Endodermal cell (in vitro differentiated cells): ENCODE data around the gene AGRN. TPM values are rescaled to one million over a fixed set of nuclear protein-coding genes. Genes with fewer than 3 reads are reported as not detected.

ENCODE experiments used
- DNase-seq: peaks from one replicate; pipeline ENCODE4 v3.0.0-alpha.2; 2017
- H3K27ac ChIP-seq: 2 replicates; pipeline ENCODE4 v1.5.1; 2013; ENCODE audit warnings: mild to moderate bottlenecking, low read depth, low read length, moderate library complexity
- H3K27me3 ChIP-seq: 2 replicates; pipeline ENCODE4 v1.6.1; 2013; ENCODE audit warnings: mild to moderate bottlenecking, low read length, moderate library complexity; ENCODE audit not compliant: insufficient read depth, control insufficient read depth, poor library complexity, severe bottlenecking
- H3K36me3 ChIP-seq: 2 replicates; pipeline ENCODE4 v1.7.0; 2013; ENCODE audit warnings: mild to moderate bottlenecking, low read length, moderate library complexity; ENCODE audit not compliant: control insufficient read depth, insufficient read depth
- H3K4me1 ChIP-seq: one replicate; pipeline ENCODE4 v1.7.0; 2013; ENCODE audit warnings: low read length; ENCODE audit not compliant: control insufficient read depth, insufficient read depth
- H3K4me3 ChIP-seq: 2 replicates; pipeline ENCODE4 v1.5.1; 2013; ENCODE audit warnings: mild to moderate bottlenecking, low read length, moderate library complexity
- H3K9ac ChIP-seq: 2 replicates; pipeline ENCODE4 v1.6.1; 2013; ENCODE audit warnings: mild to moderate bottlenecking, low read length, moderate library complexity; ENCODE audit not compliant: poor library complexity, severe bottlenecking; ENCODE audit errors: extremely low read depth
- H3K9me3 ChIP-seq: 2 replicates; pipeline ENCODE4 v1.6.1; 2013; ENCODE audit warnings: mild to moderate bottlenecking, low read length, moderate library complexity; ENCODE audit not compliant: control insufficient read depth
- H3K27ac Mint-ChIP-seq: 2 replicates; pipeline ENCODE4 v1.8.0; 2020; ENCODE audit warnings: mixed read lengths
- H3K27me3 Mint-ChIP-seq: 2 replicates; pipeline ENCODE4 v1.8.0; 2021; ENCODE audit warnings: mild to moderate bottlenecking, mixed read lengths; ENCODE audit not compliant: insufficient read depth
- H3K36me3 Mint-ChIP-seq: 2 replicates; pipeline ENCODE4 v1.8.0; 2020; ENCODE audit warnings: low read depth, mixed read lengths
- H3K4me1 Mint-ChIP-seq: 2 replicates; pipeline ENCODE4 v1.8.0; 2020; ENCODE audit warnings: mixed read lengths
- H3K4me3 Mint-ChIP-seq: 2 replicates; pipeline ENCODE4 v1.8.0; 2020; ENCODE audit warnings: mild to moderate bottlenecking, moderate library complexity, mixed read lengths
- H3K9me3 Mint-ChIP-seq: 2 replicates; pipeline ENCODE4 v1.8.0; 2020; ENCODE audit warnings: mild to moderate bottlenecking, mixed read lengths
- WGBS, 2 experiments: methylation state at CpG; one replicate each; pipeline versions ENCODE4 v1.1.5 to v1.1.7; 2013; ENCODE audit warnings: missing lambda C conversion rate in 2 of 2, mixed read lengths in 1 of 2; ENCODE audit not compliant: insufficient coverage in 1 of 2, insufficient read length in 1 of 2; 5-methylcytosine and 5-hydroxymethylcytosine counted together
- total RNA-seq, 2 donors: library from RNA; stranded (reverse); fragmentation: NEBNext Ultra II Directional in 1 of 2; extraction: Animal tissue kit (Norgen Biotek cat#: 25700) in 1 of 2; gene quantifications; 2 replicates in 1 of 2; 3 replicates in 1 of 2; pipeline ENCODE4 v1.2.1, GENCODE V29; 2021
- TF ChIP-seq, protein P1 (sequence below): fragments of 200-600 bp; sonication (generic); conservative IDR thresholded peaks from 2 replicates; pipeline ENCODE4 v1.5.0; 2021; ENCODE audit warnings: antibody characterized with exemption, mild to moderate bottlenecking

The AGRN gene
- total RNA-seq, 2 donors from 2014 or later = 269 to 288 TPM

DNA sequence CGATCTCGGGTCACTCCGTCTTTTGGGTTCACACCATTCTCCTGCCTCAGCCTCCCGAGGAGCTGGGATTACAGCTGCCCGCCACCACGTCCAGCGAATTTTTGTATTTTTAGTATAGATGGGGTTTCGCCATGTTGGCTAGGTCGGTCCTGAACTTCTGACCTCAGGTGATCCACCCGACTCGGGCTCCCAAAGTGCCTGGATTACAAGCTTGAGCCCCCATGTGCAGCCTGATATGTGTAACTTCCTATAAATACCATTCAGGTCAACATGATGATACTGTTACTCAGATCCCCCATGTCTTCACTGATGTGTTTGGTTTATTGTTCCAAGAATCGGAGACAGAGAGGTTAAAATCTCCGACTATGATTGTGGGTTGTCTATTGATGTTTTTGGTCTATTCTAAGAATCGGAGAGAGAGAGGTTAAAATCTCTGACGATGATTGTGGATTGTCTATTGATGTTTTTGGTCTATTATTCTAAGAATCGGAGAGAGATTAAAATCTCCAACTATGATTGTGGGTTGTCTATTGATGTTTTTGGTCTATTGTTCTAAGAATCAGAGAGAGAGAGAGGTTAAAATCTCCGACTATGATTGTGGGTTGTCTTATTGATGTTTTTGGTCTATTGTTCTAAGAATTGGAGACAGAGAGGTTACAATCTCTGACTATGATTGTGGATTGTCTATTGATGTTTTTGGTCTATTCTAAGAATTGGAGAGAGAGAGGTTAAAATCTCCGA, 78.9 kb downstream of the AGRN start:
- Histone ChIP-seq H3K4me1 (no peaks in the 10 kb centered on the region), H3K9me3 (peaks cover 39% of the 10 kb centered on the region), H3K27ac (no peak overlapping the region), H3K27me3 (no peaks in the 10 kb centered on the region), H3K4me3 (no peak overlapping the region), H3K9ac (no peak overlapping the region), H3K36me3 (no peaks in the 10 kb centered on the region)
- Mint-ChIP-seq H3K9me3 (peaks cover 48% of the 10 kb centered on the region), H3K4me1 (no peaks in the 10 kb centered on the region), H3K27ac (no peak overlapping the region), H3K36me3 (peaks cover 30% of the 10 kb centered on the region), H3K27me3 (peaks cover 14% of the 10 kb centered on the region), H3K4me3 (no peak overlapping the region)
- no peak for DNase-seq
- TF ChIP-seq, protein P1, sequence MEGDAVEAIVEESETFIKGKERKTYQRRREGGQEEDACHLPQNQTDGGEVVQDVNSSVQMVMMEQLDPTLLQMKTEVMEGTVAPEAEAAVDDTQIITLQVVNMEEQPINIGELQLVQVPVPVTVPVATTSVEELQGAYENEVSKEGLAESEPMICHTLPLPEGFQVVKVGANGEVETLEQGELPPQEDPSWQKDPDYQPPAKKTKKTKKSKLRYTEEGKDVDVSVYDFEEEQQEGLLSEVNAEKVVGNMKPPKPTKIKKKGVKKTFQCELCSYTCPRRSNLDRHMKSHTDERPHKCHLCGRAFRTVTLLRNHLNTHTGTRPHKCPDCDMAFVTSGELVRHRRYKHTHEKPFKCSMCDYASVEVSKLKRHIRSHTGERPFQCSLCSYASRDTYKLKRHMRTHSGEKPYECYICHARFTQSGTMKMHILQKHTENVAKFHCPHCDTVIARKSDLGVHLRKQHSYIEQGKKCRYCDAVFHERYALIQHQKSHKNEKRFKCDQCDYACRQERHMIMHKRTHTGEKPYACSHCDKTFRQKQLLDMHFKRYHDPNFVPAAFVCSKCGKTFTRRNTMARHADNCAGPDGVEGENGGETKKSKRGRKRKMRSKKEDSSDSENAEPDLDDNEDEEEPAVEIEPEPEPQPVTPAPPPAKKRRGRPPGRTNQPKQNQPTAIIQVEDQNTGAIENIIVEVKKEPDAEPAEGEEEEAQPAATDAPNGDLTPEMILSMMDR = no peak
- 94 to 97% methylated on average over 7 to 18 of the region's 18 CpGs for WGBS, 2 experiments

DNA sequence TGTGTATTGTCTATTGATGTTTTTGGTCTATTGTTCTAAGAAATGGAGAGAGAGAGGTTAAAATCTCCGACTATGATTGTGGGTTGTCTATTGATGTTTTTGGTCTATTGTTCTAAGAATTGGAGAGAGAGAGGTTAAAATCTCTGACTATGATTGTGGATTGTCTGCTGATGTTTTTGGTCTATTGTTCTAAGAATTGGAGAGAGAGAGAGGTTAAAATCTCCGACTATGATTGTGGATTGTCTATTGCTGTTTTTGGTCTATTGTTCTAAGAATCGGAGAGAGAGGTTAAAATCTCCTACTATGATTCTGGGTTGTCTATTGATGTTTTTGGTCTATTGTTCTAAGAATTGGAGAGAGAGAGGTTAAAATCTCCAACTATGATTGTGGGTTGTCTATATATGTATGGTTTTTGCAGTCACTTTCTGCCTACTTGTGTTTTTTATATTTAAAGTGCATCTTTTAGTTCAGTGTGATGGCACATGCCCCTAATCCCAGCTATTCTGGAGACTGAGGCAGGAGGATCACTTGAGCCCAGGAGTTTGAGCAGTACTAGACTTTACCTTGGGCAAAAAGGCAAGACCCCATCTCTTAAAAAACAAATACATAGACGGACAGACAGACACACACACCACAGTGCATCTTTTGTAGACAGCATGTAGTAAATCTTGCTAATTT, 79.7 kb downstream of the AGRN start:
- no peak overlapping the region for H3K9ac ChIP-seq
- no peaks in the 10 kb centered on the region for H3K36me3 ChIP-seq
- no peak overlapping the region for H3K4me3 Mint-ChIP-seq
- peaks cover 39% of the 10 kb centered on the region for H3K9me3 ChIP-seq
- no peak for DNase-seq
- TF ChIP-seq, protein P1 = no peak
- no peaks in the 10 kb centered on the region for H3K27me3 ChIP-seq
- no peak overlapping the region for H3K27ac Mint-ChIP-seq
- no peak overlapping the region for H3K27ac ChIP-seq
- H3K36me3 Mint-ChIP-seq = peaks cover 35% of the 10 kb centered on the region
- peaks cover 46% of the 10 kb centered on the region for H3K9me3 Mint-ChIP-seq
- no peaks in the 10 kb centered on the region for H3K4me1 ChIP-seq
- peaks cover 14% of the 10 kb centered on the region for H3K27me3 Mint-ChIP-seq
- 90 to 91% methylated on average over 3 to 4 of the region's 4 CpGs for WGBS, 2 experiments
- no peak overlapping the region for H3K4me3 ChIP-seq
- H3K4me1 Mint-ChIP-seq = no peaks in the 10 kb centered on the region

DNA sequence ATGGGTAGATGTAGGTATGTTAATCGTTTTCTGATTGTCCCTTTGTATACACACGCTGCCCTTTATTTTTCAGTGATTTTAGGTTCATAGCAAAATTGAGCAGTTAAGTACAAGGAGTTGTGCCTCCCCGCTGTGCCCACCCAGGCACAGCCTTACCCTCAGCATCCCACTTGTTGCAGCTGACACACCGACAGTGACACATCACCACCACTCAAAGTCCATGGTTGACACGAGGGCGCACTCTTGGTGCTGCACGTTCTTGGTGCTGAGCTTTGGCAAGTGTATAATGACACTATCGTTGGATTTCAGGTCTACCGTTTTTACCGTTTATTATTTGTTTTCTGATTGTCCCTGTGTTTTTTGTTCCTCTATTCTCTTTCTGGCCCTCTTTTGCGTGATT, 80.4 kb downstream of the AGRN start:
- Mint-ChIP-seq H3K27ac (no peak overlapping the region), H3K9me3 (peaks cover 47% of the 10 kb centered on the region), H3K36me3 (peaks cover 36% of the 10 kb centered on the region), H3K4me3 (no peak overlapping the region), H3K4me1 (no peaks in the 10 kb centered on the region), H3K27me3 (peaks cover 14% of the 10 kb centered on the region)
- H3K27ac ChIP-seq = no peak overlapping the region
- H3K4me1 ChIP-seq = no peaks in the 10 kb centered on the region
- H3K36me3 ChIP-seq = no peaks in the 10 kb centered on the region
- DNase-seq = no peak
- H3K27me3 ChIP-seq = no peaks in the 10 kb centered on the region
- WGBS, 2 experiments = 83 to 86% methylated on average over 10 to 11 of the region's 11 CpGs
- H3K9ac ChIP-seq = no peak overlapping the region
- H3K9me3 ChIP-seq = peaks cover 39% of the 10 kb centered on the region
- TF ChIP-seq, protein P1 = no peak
- no peak overlapping the region for H3K4me3 ChIP-seq
